ENCODE results near the gene ARMH2.

The ARMH2 gene

DNA sequence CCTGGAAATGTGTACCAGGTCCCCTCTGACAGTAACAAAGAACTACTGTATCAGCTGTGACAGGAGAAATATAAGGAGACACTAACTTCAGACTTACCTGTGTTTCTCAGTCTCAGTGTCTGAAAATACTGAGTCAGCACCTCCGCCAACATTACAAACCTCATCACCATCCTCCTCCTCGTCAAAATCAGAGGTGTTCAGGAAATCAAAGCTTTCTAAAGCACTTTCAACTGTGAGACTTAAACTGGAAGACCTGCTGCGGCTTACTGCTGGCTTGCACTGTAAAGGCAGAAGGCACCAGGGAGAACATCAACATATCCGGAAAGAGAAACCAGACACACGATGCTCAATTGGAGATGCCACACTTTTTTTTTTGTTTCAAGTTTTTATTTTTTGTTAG lies 40.3 kb upstream of the ARMH2 start:
- TF ChIP-seq, protein P1, sequence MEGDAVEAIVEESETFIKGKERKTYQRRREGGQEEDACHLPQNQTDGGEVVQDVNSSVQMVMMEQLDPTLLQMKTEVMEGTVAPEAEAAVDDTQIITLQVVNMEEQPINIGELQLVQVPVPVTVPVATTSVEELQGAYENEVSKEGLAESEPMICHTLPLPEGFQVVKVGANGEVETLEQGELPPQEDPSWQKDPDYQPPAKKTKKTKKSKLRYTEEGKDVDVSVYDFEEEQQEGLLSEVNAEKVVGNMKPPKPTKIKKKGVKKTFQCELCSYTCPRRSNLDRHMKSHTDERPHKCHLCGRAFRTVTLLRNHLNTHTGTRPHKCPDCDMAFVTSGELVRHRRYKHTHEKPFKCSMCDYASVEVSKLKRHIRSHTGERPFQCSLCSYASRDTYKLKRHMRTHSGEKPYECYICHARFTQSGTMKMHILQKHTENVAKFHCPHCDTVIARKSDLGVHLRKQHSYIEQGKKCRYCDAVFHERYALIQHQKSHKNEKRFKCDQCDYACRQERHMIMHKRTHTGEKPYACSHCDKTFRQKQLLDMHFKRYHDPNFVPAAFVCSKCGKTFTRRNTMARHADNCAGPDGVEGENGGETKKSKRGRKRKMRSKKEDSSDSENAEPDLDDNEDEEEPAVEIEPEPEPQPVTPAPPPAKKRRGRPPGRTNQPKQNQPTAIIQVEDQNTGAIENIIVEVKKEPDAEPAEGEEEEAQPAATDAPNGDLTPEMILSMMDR (conservative IDR thresholded peaks at IDR 0.05): no peak
- no peak overlapping the region for H3K27ac ChIP-seq

DNA sequence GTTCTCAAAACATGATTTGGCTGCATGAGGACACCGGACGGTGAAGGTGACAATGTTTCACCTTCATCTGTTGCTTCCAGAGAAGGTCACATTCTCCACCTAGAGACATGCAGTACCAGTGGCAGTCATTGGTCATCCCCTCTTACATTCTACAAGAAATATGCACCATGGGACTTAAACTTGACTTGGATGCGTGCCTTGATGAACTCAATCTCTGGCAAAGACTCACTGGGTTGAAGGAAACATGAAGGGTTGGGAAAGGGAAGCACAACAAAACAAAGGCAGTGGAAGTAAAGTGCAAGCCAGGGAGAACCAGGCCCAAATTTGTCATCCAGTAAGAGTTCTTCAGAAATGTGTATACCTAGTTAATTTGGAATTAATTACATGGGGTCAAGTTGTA lies 39.4 kb upstream of the ARMH2 start:
- TF ChIP-seq, protein P1 (conservative IDR thresholded peaks at IDR 0.05): no peak
- H3K27ac ChIP-seq: no peak overlapping the region

DNA sequence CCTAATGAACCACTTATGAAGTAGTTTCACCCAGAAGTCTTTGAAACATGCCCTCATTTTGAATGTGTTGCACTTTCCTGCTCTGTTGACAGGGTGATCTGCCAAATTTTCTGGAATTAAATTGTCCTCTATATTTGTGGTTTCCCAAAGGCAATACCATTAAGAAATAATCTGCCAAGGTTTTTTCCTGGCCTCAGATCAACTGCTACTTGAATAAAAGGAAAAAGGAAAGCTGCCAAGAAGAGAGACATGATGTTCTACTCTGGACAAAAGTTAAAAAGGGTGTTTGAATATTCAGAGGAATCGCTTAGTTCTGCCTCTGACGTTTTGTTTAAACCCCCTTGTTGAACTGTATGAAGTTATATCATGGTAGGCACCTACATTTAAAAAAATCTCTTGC lies 37.4 kb upstream of the ARMH2 start:
- TF ChIP-seq, protein P1 (conservative IDR thresholded peaks at IDR 0.05): no peak
- H3K27ac ChIP-seq: peak overlapping the region; percentile 9; the same call in 1 of the 2 replicates

DNA sequence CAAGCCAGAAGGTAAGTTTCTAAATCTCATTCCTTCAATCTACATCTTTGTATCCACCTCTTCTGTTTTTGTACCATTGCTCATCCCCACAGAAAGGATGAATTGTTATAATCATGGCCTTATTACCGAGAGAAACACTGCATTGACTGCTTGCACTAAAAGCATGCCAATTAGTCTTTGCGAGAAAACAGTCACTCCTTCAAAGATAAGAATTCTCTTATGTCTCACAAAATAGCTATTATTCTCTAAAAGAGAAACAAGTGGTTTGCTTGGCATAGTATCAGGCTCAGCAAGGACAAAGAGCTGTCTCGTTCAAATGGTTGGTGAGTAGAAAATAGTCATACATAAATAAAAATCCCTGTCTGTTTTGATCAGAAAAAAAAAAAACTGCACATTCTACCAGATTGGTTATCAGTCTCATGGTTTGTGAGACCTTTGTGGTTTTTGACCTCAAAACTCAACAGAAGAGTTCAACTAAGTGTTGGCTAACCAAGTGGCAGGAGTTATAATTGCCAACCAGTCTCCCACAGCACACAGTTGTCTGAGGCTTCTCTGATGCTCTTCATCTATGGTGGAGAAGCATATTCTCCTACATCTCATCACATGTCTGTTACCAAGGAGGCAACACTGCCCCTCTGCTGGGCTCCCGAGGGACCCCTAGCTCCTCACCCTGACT lies 35.1 kb upstream of the ARMH2 start:
- TF ChIP-seq, protein P1 (conservative IDR thresholded peaks at IDR 0.05): no peak

DNA sequence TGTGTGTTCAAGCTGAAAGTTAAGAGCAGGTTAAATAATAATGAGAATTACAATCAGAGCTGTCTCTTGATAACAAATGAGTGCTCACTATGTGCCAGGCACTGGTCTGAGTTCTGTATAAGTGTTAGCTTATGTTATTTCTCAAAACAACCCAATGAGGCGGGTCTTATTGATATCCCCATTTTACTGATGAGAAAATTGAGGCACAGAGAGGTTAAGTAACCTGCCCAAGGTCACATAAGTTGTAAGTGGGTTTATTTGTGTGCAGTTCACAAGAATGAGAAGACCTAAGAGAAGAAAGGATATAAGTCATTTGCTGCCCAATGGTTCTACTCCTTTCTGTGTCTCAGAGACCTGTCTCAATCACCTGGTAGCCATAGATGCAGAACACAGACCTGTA lies 34.1 kb upstream of the ARMH2 start:
- H3K27ac ChIP-seq: no peak overlapping the region
- TF ChIP-seq, protein P1 (conservative IDR thresholded peaks at IDR 0.05): no peak

More for the DNA sequence above, 35.1 kb upstream of the ARMH2 start:
- no peak overlapping the region for H3K27ac ChIP-seq

DNA sequence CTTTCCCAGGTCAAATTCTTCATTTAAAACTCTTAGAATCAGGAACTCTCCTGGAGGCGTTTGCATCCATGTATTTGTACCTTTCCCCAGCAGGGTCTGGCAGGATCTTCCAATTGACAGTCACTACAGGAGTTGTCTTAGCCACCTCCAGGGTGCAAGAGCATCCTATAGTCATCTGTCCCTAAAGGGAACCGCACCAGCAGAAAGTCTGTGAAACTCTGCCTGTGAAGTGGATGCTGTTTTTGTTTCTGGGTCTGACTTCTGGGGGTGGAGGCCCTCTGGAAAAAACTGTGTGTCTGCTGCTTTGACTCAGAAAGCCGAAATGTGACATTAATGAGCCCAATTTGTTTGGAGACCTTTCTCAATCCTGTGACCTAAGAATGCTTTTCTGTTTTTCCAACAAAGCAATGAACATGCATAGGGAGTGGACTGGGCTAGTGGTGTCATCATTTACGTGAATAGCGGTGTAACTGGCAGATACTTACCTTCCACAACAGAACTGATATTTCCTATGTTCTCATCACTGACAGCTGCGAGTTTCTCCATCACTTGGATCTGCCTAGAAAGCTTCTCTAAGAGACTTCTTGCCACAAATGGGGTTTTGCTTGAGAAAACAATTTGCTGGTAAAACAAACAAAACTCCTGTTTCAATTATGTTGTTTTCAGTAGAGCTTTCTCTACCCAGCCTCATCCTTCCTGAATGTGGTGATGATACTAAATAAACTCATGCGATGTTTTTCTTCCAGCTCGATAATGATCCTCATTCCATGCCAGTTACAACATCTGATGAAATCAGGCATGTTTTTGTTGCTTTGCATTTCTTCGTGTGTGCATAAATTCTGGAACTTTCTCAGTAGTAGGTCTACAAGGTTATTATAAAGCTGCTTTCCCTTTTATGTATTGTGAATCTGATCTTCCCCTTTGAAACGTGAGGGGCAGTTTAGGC lies 33.3 kb upstream of the ARMH2 start:
- TF ChIP-seq, protein P1 (conservative IDR thresholded peaks at IDR 0.05): no peak
- no peak overlapping the region for H3K27ac ChIP-seq

DNA sequence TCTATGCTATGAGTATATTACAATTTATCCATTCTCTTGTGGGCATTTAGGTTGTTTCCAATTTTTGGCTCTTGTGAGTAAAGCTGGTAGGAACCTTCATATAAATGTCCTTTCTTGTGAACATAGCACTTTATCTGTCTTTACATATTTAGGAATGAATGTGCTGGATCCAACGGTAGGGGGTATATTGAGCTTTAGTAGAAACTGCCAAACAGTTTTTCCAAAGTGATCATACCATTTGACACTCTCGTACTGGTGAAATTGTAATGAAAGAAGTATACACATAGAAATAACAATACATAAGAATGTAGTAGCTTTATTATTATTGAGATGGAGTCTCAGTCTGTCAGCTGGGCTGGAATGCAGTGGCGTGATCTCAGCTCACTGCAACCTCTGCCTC lies 30.9 kb upstream of the ARMH2 start:
- TF ChIP-seq, protein P1 (conservative IDR thresholded peaks at IDR 0.05): no peak
- no peak overlapping the region for H3K27ac ChIP-seq

Data from VCaP (cell line).